ENCODE results near the gene ICE1.

DNA sequence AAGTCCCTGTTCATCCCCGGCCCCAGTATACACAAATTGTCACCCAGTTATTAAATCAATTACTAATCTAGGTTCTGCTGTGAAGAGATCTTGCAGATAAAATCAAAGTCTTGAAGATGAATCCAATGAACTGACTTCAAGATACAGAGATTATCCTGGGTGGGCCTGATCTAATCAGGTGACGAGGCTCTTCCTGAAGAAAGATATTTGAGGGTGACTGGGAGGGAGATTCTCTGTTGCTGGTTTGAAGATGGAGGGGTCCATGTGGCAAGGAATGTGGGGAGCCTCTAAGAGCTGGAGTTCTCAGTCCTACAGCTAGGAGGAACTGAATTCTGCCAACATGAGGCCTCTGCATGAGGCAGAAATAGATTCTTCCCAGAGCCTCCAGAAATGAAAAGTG is 36.1 kb upstream of the ICE1 start:
- no peak for TF ChIP-seq POLR2A (IDR thresholded peaks at IDR 0.05)
- no peak for TF ChIP-seq POLR2AphosphoS5 (IDR thresholded peaks at IDR 0.05)
- TF ChIP-seq, protein P1, sequence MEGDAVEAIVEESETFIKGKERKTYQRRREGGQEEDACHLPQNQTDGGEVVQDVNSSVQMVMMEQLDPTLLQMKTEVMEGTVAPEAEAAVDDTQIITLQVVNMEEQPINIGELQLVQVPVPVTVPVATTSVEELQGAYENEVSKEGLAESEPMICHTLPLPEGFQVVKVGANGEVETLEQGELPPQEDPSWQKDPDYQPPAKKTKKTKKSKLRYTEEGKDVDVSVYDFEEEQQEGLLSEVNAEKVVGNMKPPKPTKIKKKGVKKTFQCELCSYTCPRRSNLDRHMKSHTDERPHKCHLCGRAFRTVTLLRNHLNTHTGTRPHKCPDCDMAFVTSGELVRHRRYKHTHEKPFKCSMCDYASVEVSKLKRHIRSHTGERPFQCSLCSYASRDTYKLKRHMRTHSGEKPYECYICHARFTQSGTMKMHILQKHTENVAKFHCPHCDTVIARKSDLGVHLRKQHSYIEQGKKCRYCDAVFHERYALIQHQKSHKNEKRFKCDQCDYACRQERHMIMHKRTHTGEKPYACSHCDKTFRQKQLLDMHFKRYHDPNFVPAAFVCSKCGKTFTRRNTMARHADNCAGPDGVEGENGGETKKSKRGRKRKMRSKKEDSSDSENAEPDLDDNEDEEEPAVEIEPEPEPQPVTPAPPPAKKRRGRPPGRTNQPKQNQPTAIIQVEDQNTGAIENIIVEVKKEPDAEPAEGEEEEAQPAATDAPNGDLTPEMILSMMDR (IDR thresholded peaks at IDR 0.05 in 8 of 11, conservative IDR thresholded peaks at IDR 0.05 in 3 of 11): no peak

All from spleen (tissue), 7 donors.